Esophagus muscularis mucosa (tissue), 4 donors: ENCODE results near the gene UBE2U.

Source experiments
- CTCF ChIP-seq, 3 experiments: fragments of 200-600 bp in 2 of 3; fragments of 450-650 bp in 1 of 3; sonication (generic) in 2 of 3; IDR thresholded peaks; one replicate each; pipeline ENCODE4 v1.5.1; 2017 to 2019; ENCODE audit warnings: antibody characterized with exemption in 3 of 3, mild to moderate bottlenecking in 2 of 3, moderate library complexity in 1 of 3
- EP300 ChIP-seq: sonication (generic); formaldehyde crosslinking; IDR thresholded peaks from one replicate; pipeline ENCODE4 v1.6.1; 2017; ENCODE audit warnings: antibody characterized with exemption
- POLR2AphosphoS5 ChIP-seq, 2 donors: sonication (generic); formaldehyde crosslinking; IDR thresholded peaks; one replicate each; pipeline ENCODE4 v1.6.1; 2017; ENCODE audit warnings: antibody characterized with exemption in 2 of 2

GRCh38 chr1:64163431-64163830 lies 40.0 kb upstream of the UBE2U start:
- TF ChIP-seq EP300 (no peak), CTCF (IDR thresholded peaks at IDR 0.05) (no peak), POLR2AphosphoS5 (IDR thresholded peaks at IDR 0.05) (no peak)
